Measurements from ENCODE around the gene MAP3K21. TPM values are rescaled to one million over a fixed set of nuclear protein-coding genes. Genes with fewer than 3 reads are reported as not detected.

MAP3K21 gene
- total RNA-seq, 4 donors from 2014 or later: 0.26 to 5.6 (median 2.0) TPM

GRCh38 chr1:233393926-233394680 is 66.6 kb downstream of the MAP3K21 start:
- intact Hi-C loops (cut with DNase I; ENCODE audit: low total_unique reads): no loop called here
- TF ChIP-seq CTCF (IDR thresholded peaks at IDR 0.05): no peak
- TF ChIP-seq POLR2A (IDR thresholded peaks at IDR 0.05): no peak

GRCh38 chr1:233394860-233395717 is 67.6 kb downstream of the MAP3K21 start:
- Histone ChIP-seq H3K4me3 (no peak overlapping the region), H3K27me3 (no peaks in the 10 kb centered on the region), H3K4me1 (no peaks in the 10 kb centered on the region), H3K36me3 (no peaks in the 10 kb centered on the region), H3K9me3 (no peaks in the 10 kb centered on the region), H3K27ac (no peak overlapping the region)
- no peak for TF ChIP-seq POLR2A (IDR thresholded peaks at IDR 0.05)
- peak; percentile 57 to 63 (median 59) for TF ChIP-seq CTCF (IDR thresholded peaks at IDR 0.05)
- intact Hi-C loops (cut with DNase I; ENCODE audit: low total_unique reads): no loop called here
- DNase-seq: no peak

More at GRCh38 chr1:233393926-233394680, 66.6 kb downstream of the MAP3K21 start:
- no peaks in the 10 kb centered on the region for H3K4me1 ChIP-seq
- DNase-seq: no peak
- H3K36me3 ChIP-seq: no peaks in the 10 kb centered on the region
- no peaks in the 10 kb centered on the region for H3K9me3 ChIP-seq
- H3K4me3 ChIP-seq: no peak overlapping the region
- H3K27me3 ChIP-seq: no peaks in the 10 kb centered on the region
- no peak overlapping the region for H3K27ac ChIP-seq

- Histone ChIP-seq H3K27me3 (no peaks in the 10 kb centered on the region), H3K4me1 (no peaks in the 10 kb centered on the region), H3K9me3 (no peaks in the 10 kb centered on the region), H3K4me3 (no peak overlapping the region), H3K27ac (no peak overlapping the region), H3K36me3 (no peaks in the 10 kb centered on the region)
- TF ChIP-seq CTCF (IDR thresholded peaks at IDR 0.05) (no peak), POLR2A (IDR thresholded peaks at IDR 0.05) (no peak)
- intact Hi-C loops (cut with DNase I; ENCODE audit: low total_unique reads): no loop called here
- DNase-seq: no peak
Observed at GRCh38 chr1:233395863-233396646, 68.5 kb downstream of the MAP3K21 start.

GRCh38 chr1:233406339-233406960 is 78.9 kb downstream of the MAP3K21 start:
- intact Hi-C loops (cut with DNase I; ENCODE audit: low total_unique reads): no loop called here
- Histone ChIP-seq H3K36me3 (no peaks in the 10 kb centered on the region), H3K27ac (no peak overlapping the region), H3K27me3 (no peaks in the 10 kb centered on the region), H3K4me3 (no peak overlapping the region), H3K4me1 (no peaks in the 10 kb centered on the region), H3K9me3 (no peaks in the 10 kb centered on the region)
- DNase-seq: no peak
- TF ChIP-seq CTCF (IDR thresholded peaks at IDR 0.05) (no peak), POLR2A (IDR thresholded peaks at IDR 0.05) (no peak)

Data from uterus (tissue), 4 donors.